Liver (tissue), 3 donors: ENCODE results near the gene MON1B.

Source experiments
- GABPA ChIP-seq, 2 donors: IDR thresholded peaks in 1 of 2; conservative IDR thresholded peaks in 1 of 2; 2 replicates each; pipeline ENCODE4 v1.6.1; 2016; ENCODE audit warnings: antibody characterized with exemption in 2 of 2, mild to moderate bottlenecking in 1 of 2, moderate library complexity in 1 of 2
- HNF4G ChIP-seq: IDR thresholded peaks from 2 replicates; pipeline ENCODE4 v1.6.1; 2016; ENCODE audit warnings: antibody characterized with exemption
- NR2F2 ChIP-seq: IDR thresholded peaks from 2 replicates; pipeline ENCODE4 v1.6.1; 2016; ENCODE audit warnings: antibody characterized with exemption
- RAD21 ChIP-seq, 2 donors: IDR thresholded peaks; 2 replicates each; pipeline ENCODE4 v1.6.1; 2016; ENCODE audit warnings: antibody characterized with exemption in 2 of 2, mild to moderate bottlenecking in 2 of 2
- SP1 ChIP-seq: IDR thresholded peaks from 2 replicates; pipeline ENCODE4 v1.6.1; 2018; ENCODE audit warnings: antibody characterized with exemption, mild to moderate bottlenecking
- TAF1 ChIP-seq: conservative IDR thresholded peaks from 2 replicates; pipeline ENCODE4 v1.6.1; 2016; ENCODE audit warnings: antibody characterized with exemption, mild to moderate bottlenecking
- YY1 ChIP-seq: IDR thresholded peaks from 2 replicates; pipeline ENCODE4 v1.6.1; 2016; ENCODE audit warnings: antibody characterized with exemption, mild to moderate bottlenecking
- TF ChIP-seq, protein P1 (sequence below): IDR thresholded peaks from 2 replicates; pipeline ENCODE4 v1.6.1; 2016; ENCODE audit warnings: antibody characterized with exemption, mild to moderate bottlenecking
- TF ChIP-seq, protein P2 (sequence below): IDR thresholded peaks from 2 replicates; pipeline ENCODE4 v1.6.1; 2016; ENCODE audit warnings: antibody characterized with exemption
- TF ChIP-seq, protein P3 (sequence below): fragments of 150-350 bp; IDR thresholded peaks from 2 replicates; pipeline ENCODE4 v1.5.1; 2017; ENCODE audit warnings: improper control_type of control experiment, low read depth, low read length; ENCODE audit not compliant: missing input control
- TF ChIP-seq, protein P4 (sequence below): IDR thresholded peaks from 2 replicates; pipeline ENCODE4 v1.6.1; 2016; ENCODE audit warnings: antibody characterized with exemption
- donor health status: healthy.
- donor health status: healthy.

DNA sequence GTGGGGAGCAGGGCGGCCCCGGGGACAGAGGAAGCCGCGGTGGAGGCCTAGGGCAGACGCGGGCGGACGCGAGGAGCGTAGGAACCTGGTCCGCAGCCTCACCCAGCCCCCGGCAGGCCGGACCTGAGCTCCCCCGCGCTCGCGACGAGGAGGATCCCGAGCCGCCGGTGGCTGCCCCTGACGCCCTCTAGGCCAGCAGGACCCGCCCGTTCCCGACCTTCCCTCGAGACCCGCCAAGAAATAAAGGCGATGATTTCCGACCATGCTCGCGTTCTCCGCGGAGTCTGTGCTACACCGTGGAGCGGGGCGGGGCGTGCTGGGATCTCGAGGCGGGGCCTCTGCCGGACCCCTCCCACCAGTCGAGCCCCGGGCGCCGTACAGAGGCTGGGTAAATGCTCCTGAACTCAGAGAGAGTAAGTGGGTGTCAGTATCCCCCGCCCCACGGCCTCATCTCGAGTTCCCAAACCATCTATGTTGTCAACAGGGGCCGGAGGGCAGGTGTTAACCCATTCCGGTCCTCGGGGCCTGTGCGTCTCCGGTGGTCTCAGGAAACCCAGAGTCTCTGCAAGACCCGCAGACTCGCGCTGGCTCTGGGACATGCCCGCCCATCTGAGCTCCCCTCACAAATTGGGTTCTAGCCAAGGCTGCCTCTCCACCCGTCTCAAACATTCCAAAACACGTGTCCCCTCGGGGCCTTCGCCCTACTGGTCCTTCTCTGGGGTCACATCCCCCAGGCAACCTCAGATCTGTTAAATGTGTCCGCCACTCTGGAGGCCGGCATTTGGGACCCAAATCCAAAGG lies 22.0 kb downstream of the MON1B start:
- TF ChIP-seq, protein P1, sequence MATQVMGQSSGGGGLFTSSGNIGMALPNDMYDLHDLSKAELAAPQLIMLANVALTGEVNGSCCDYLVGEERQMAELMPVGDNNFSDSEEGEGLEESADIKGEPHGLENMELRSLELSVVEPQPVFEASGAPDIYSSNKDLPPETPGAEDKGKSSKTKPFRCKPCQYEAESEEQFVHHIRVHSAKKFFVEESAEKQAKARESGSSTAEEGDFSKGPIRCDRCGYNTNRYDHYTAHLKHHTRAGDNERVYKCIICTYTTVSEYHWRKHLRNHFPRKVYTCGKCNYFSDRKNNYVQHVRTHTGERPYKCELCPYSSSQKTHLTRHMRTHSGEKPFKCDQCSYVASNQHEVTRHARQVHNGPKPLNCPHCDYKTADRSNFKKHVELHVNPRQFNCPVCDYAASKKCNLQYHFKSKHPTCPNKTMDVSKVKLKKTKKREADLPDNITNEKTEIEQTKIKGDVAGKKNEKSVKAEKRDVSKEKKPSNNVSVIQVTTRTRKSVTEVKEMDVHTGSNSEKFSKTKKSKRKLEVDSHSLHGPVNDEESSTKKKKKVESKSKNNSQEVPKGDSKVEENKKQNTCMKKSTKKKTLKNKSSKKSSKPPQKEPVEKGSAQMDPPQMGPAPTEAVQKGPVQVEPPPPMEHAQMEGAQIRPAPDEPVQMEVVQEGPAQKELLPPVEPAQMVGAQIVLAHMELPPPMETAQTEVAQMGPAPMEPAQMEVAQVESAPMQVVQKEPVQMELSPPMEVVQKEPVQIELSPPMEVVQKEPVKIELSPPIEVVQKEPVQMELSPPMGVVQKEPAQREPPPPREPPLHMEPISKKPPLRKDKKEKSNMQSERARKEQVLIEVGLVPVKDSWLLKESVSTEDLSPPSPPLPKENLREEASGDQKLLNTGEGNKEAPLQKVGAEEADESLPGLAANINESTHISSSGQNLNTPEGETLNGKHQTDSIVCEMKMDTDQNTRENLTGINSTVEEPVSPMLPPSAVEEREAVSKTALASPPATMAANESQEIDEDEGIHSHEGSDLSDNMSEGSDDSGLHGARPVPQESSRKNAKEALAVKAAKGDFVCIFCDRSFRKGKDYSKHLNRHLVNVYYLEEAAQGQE = no peak
- TF ChIP-seq GABPA (IDR thresholded peaks at IDR 0.05 in 1 of 2, conservative IDR thresholded peaks at IDR 0.05 in 1 of 2) = no peak
- TF ChIP-seq, protein P2, sequence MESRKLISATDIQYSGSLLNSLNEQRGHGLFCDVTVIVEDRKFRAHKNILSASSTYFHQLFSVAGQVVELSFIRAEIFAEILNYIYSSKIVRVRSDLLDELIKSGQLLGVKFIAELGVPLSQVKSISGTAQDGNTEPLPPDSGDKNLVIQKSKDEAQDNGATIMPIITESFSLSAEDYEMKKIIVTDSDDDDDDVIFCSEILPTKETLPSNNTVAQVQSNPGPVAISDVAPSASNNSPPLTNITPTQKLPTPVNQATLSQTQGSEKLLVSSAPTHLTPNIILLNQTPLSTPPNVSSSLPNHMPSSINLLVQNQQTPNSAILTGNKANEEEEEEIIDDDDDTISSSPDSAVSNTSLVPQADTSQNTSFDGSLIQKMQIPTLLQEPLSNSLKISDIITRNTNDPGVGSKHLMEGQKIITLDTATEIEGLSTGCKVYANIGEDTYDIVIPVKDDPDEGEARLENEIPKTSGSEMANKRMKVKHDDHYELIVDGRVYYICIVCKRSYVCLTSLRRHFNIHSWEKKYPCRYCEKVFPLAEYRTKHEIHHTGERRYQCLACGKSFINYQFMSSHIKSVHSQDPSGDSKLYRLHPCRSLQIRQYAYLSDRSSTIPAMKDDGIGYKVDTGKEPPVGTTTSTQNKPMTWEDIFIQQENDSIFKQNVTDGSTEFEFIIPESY = no peak
- TF ChIP-seq, protein P3, sequence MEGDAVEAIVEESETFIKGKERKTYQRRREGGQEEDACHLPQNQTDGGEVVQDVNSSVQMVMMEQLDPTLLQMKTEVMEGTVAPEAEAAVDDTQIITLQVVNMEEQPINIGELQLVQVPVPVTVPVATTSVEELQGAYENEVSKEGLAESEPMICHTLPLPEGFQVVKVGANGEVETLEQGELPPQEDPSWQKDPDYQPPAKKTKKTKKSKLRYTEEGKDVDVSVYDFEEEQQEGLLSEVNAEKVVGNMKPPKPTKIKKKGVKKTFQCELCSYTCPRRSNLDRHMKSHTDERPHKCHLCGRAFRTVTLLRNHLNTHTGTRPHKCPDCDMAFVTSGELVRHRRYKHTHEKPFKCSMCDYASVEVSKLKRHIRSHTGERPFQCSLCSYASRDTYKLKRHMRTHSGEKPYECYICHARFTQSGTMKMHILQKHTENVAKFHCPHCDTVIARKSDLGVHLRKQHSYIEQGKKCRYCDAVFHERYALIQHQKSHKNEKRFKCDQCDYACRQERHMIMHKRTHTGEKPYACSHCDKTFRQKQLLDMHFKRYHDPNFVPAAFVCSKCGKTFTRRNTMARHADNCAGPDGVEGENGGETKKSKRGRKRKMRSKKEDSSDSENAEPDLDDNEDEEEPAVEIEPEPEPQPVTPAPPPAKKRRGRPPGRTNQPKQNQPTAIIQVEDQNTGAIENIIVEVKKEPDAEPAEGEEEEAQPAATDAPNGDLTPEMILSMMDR = no peak
- no peak for TF ChIP-seq NR2F2
- TF ChIP-seq SP1 = no peak
- TF ChIP-seq RAD21 (IDR thresholded peaks at IDR 0.05) = no peak
- TF ChIP-seq, protein P4, sequence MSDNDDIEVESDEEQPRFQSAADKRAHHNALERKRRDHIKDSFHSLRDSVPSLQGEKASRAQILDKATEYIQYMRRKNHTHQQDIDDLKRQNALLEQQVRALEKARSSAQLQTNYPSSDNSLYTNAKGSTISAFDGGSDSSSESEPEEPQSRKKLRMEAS = no peak
- TF ChIP-seq YY1 = no peak
- no peak for TF ChIP-seq TAF1
- TF ChIP-seq HNF4G = no peak
